Activated gamma-delta T cell treated with anti-CD3 and anti-CD28 coated beads, Interleukin-2, amount 50 U/mL, for 16 hours (primary cell): Measurements from ENCODE around the gene RASAL1.

Source experiments
- DNase-seq: peaks from one replicate; pipeline ENCODE4 v3.0.0-alpha.2; 2020; ENCODE audit warnings: low read depth

RASAL1 gene

DNA sequence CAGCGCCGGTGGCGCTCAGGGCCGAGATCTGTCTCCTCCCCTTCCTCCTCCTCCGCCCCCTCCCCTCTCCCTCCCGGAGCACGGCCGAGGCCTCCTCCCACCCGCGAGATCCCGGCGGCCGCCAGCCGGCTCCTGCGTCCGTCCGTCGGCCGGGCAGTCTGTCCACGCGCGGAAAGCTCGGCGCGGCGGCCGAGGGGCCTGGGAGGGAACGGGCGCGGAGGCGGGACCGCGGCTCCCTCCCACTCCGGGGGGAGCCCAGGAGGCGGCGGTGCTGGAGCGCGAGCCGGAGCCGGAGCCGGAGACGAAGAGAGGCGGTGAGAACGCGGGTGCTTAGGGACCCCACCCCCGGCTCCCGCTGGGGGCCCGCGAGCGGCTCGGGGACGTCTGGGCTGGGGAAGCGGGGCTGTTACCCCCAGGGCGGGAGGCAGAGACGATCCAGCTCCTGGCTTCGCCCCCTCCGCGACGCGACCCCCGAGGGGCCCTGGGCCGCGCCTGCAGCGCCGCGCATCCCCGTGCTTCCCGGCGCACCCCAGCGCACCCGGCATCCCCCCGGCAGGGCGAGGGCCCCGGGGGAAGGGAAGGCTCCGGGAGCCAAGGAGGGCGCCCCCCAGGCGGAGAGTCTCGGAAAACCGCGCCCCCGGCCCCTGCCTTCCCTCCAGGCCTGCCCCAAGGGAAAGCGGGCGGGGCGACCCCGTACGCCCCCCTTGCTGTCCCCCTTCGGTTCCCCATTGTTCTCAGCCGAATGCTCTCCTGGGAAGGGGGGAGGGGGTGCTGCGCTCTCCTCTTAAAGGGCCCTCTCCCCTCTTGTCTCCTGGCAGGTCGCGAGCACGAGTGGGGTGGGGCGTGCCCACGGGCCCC lies 78.7 kb downstream of the RASAL1 start, which contains the start of gene DTX1:
TSS of gene DTX1 (plus strand) at position 100 of the 858 bp plus-strand sequence. CDS start 1,463 bp downstream, outside the sequence.
- no peak for DNase-seq

DNA sequence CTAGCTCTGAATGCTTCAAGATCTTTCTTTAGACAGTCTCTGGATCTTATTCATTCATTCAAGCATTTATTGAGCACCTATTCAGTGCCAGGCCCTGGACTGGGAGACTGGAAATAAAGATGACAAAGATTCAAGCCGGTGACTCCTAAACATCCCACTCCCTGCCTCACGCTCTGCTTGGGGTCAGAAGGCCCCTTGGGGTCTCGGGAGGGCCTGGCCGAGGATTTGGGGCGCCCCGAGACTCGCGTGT lies 79.3 kb downstream of the RASAL1 start:
- DNase-seq = no peak

DNA sequence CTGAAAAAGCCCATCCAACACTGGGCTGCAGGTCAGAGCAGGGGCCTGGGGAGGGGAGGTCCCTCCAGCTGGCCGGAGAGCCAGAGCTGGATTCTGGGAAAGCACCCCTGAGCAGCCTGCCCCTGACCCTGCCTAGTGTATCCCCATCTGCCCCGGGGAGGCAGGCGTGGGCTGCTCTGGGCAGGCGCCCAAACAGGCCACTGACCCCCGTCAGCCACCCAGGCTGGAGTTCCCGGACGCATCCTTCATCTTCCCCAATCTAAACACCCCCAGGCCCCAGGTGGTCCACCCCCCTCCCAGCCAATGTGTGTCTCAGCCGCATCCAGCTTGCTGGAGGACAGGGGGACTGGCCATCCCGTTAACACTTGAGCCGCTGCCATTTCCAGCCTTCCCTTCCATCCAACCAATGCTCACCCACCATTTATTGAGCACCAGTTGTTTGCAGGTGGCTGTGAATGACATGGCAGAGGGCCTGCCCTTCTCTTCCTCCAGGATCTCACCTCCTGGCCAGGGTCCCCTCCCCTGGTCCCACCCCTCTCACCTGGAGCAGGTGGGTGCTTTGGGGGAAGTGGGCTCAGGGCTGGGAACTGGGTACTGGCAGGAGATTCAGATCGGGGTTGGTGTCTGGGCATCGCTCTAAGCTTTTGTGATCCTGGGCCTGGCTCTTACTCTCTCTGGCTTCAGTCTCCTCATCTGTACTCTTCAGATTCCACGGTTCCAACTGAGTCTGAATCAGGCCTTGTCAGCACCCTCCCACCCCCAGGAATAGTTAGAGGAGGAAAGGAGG lies 79.8 kb downstream of the RASAL1 start:
- no peak for DNase-seq

DNA sequence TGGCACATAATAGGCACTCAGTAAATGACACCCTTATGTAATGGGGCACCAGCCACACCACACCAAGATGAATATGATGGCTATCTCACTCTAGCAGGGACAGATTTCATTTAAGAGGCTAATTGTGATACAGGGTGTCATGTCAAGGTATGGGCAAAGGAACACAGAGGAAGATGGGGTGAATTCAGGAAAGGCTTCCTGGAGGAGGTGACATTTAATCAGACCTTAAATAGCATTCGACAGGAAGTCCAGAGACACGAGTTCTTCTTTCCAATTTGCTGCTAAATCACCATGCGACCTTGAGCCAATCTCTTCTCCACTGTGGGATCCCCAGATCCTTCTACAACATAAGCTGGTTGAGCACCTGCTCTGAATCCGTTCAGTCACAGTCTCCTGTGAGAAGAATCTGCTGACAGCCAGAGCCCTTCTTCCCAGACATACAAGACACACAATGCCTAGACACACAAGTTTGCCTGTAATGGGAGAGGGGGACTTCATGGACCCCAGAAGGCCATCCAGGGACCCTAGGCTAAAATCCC lies 80.5 kb downstream of the RASAL1 start:
- DNase-seq = no peak

DNA sequence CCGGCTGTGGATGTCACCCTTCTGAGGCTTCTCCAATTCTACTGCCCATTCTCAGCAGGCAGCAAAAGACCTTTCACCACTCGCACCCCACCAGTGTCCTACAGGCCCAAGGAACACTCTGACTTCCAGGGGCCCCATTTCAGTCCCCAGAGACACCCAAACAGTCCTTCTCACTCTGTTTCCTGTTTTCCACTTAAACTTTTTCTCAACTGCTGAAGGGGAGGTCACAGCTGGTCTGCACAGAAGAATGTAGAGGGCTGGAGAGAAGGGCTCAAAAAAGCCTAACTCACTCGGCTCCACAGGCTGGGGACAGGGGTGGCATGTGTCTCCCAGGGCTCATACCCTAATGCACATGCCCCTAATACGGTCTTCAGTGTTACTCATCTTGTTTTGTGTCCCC lies 83.2 kb downstream of the RASAL1 start:
- DNase-seq = no peak

DNA sequence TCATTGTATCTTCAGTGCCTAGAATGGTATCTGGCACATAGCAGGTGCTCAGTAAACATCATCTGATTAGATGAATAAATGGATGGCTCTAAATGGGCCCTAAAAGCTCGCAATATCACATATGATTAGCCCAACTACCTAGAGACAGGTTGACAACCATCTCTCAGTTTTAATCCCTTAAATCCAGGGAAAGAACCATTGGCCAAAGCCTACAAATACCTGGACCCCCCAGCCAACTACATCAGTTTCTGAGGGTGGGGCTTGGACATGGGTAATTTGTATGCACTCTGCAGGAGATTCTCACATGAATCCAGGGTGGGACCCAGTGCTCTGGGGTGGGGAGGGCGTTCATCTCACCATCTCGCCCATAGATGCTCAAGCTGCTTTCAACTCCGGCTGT lies 83.8 kb downstream of the RASAL1 start:
- no peak for DNase-seq

DNA sequence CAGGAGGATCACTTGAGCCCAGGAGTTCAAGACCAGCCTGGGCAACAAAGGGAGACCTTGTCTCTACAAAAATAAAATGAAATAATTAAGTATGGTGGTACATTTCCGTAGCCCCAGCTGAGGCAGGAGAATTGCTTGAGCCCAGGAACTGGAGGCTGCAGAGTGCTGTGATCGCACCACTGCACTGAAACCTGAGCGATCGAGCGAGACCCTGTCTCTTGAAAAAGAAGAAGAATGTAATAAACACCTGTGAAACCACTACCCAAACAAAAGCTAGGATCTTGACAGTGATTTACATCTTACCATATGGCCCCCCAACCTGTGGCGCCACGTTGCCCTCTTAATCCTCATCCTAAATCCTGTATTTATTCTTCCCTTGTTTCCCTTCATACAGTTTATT lies 84.8 kb downstream of the RASAL1 start:
- no peak for DNase-seq

DNA sequence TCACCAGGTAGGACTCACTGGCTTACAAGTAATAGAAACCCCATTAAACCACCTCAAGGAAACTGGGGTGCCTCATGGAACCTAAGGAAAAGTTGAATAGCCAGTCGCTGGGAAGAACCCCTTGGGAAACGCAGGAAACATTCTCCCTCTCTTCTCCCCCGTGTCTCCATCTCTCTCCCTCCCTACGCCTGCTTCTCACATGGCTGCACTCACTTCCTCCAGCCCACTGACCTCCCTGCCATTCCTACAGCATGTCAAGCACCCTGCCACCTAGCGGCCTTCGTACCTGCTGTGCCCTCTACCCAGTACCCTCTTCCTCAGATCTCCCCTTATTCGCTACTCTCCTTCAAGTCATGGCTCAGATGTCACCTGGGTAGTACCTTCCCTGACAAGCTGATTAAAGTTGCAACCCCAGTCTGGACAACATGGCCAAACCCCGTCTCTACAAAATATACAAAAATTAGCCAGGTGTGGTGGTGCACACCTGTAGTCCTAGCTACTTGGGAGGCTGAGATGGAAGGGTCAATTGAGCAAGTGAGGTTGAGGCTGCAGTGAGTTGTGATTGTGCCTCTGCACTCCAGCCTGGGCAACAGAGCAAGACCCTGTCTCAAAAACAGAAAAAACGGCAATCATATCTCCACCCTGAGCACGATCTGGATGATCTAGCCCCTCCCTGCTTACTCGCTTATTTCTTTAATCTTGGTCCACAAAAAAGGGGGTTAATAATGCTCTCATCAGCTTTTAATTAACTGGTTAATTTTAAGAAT lies 85.4 kb downstream of the RASAL1 start:
- DNase-seq = no peak
